Measurements from ENCODE around the gene USP14.

Gene USP14

DNA sequence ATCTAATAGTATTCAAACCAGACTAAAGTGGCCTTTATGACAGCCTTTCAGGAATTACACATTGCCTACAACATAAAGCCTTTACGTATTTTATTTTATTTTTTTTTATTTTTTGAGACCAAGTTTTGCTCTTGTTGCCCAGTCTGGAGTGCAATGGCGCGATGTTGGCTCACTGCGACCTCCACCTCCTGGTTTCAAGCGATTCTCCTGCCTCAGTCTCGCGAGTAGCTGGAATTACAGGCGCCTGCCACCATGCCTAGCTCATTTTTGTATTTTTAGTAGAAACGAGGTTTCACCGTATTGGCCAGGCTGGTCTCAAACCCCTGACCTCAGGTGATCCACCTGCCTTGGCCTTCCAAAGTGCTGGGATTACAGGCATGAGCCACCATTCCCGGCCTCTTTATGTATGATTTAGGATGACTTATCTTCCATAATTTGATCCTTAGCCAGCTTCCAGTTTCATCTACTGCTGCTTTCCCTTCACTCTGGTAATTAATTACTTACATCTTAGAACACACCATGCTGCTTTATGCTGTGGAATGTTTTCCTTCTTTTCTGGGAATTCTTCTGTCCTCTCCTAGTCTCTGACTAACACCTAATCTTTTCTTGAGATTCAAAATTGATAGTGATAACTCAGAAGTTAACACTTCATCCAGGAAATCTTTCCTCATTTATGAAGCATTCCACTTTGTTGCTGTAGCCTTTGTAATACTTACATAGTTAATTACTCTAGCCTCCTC, 2.6 kb downstream of the USP14 start:
- Histone ChIP-seq H3K4me3 (ENCODE audit: low read length) (no peak overlapping the region), H3K27me3 (replicated peaks; ENCODE audit: insufficient read depth, low read length) (no peaks in the 10 kb centered on the region), H3K9ac (ENCODE audit: low read length) (no peak overlapping the region), H3K4me1 (ENCODE audit: low read length) (peaks cover 11% of the 10 kb centered on the region; the same call in 1 of the 2 replicates), H3K79me2 (ENCODE audit: low read length) (peaks cover 76% of the 10 kb centered on the region), H3K4me2 (ENCODE audit: low read depth, low read length) (no peak overlapping the region), H3F3A (ENCODE audit: insufficient read depth, low read length) (peaks cover 3% of the 10 kb centered on the region; the same call in 1 of the 2 replicates), H4K20me1 (ENCODE audit: insufficient read depth, low read length) (peaks cover 17% of the 10 kb centered on the region; the same call in 1 of the 2 replicates), H3K27ac (ENCODE audit: low read length) (no peak overlapping the region), H3K9me2 (replicated peaks; ENCODE audit: insufficient read depth, low read length) (no peaks in the 10 kb centered on the region), H3K9me3 (replicated peaks; ENCODE audit: insufficient read depth, low read length) (no peaks in the 10 kb centered on the region), H3K36me3 (replicated peaks; ENCODE audit: insufficient read depth, low read length) (peaks cover 6% of the 10 kb centered on the region; the same call in 1 of the 2 replicates), H2AFZ (ENCODE audit: low read length) (no peak overlapping the region)
- no peak for DNase-seq
- TF ChIP-seq, protein P1, sequence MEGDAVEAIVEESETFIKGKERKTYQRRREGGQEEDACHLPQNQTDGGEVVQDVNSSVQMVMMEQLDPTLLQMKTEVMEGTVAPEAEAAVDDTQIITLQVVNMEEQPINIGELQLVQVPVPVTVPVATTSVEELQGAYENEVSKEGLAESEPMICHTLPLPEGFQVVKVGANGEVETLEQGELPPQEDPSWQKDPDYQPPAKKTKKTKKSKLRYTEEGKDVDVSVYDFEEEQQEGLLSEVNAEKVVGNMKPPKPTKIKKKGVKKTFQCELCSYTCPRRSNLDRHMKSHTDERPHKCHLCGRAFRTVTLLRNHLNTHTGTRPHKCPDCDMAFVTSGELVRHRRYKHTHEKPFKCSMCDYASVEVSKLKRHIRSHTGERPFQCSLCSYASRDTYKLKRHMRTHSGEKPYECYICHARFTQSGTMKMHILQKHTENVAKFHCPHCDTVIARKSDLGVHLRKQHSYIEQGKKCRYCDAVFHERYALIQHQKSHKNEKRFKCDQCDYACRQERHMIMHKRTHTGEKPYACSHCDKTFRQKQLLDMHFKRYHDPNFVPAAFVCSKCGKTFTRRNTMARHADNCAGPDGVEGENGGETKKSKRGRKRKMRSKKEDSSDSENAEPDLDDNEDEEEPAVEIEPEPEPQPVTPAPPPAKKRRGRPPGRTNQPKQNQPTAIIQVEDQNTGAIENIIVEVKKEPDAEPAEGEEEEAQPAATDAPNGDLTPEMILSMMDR (IDR thresholded peaks at IDR 0.05; ENCODE audit: low read length): no peak
- no peak for TF ChIP-seq EZH2 (optimal IDR thresholded peaks at IDR 0.05; ENCODE audit: low read depth, low read length)
- no peak for TF ChIP-seq EZH2phosphoT487 (IDR thresholded peaks at IDR 0.05; ENCODE audit: low read length)

DNA sequence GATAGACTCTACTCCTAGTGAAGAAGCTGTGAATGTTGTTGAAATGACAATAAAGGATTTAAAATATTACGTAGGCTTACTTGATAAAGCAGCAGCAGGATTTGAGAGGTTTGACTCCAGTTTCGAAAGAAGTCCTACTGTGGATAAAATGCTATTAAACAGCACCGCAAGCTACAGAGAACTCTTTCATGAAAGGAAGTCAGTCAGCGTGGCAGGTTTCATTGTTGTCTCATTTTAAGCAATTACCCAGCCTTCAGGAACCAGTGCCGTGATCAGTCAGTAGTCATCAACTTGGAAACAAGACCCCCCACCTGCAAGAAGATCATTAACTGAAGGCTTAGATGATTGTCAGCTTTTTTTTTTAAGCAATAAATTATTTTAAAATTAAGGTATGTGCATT, 14.0 kb downstream of the USP14 start:
- TF ChIP-seq, protein P1 (IDR thresholded peaks at IDR 0.05; ENCODE audit: low read length): no peak
- TF ChIP-seq EZH2phosphoT487 (IDR thresholded peaks at IDR 0.05; ENCODE audit: low read length) (no peak), EZH2 (optimal IDR thresholded peaks at IDR 0.05; ENCODE audit: low read depth, low read length) (no peak)
- DNase-seq: no peak
- H3F3A ChIP-seq (ENCODE audit: insufficient read depth, low read length): no peaks in the 10 kb centered on the region; the same call in 1 of the 2 replicates
- no peak overlapping the region for H3K4me2 ChIP-seq (ENCODE audit: low read depth, low read length)
- H3K9ac ChIP-seq (ENCODE audit: low read length): no peak overlapping the region
- no peaks in the 10 kb centered on the region for H3K9me2 ChIP-seq (replicated peaks; ENCODE audit: insufficient read depth, low read length)
- H4K20me1 ChIP-seq (ENCODE audit: insufficient read depth, low read length): no peaks in the 10 kb centered on the region; the same call in 1 of the 2 replicates
- peaks cover 4% of the 10 kb centered on the region; the same call in 1 of the 2 replicates for H3K36me3 ChIP-seq (replicated peaks; ENCODE audit: insufficient read depth, low read length)
- no peaks in the 10 kb centered on the region for H3K4me1 ChIP-seq (ENCODE audit: low read length)
- H3K27ac ChIP-seq (ENCODE audit: low read length): no peak overlapping the region
- H3K4me3 ChIP-seq (ENCODE audit: low read length): no peak overlapping the region
- H3K27me3 ChIP-seq (replicated peaks; ENCODE audit: insufficient read depth, low read length): no peaks in the 10 kb centered on the region
- H3K9me3 ChIP-seq (replicated peaks; ENCODE audit: insufficient read depth, low read length): no peaks in the 10 kb centered on the region
- no peak overlapping the region for H2AFZ ChIP-seq (ENCODE audit: low read length)
- peaks cover 37% of the 10 kb centered on the region for H3K79me2 ChIP-seq (ENCODE audit: low read length)

DNA sequence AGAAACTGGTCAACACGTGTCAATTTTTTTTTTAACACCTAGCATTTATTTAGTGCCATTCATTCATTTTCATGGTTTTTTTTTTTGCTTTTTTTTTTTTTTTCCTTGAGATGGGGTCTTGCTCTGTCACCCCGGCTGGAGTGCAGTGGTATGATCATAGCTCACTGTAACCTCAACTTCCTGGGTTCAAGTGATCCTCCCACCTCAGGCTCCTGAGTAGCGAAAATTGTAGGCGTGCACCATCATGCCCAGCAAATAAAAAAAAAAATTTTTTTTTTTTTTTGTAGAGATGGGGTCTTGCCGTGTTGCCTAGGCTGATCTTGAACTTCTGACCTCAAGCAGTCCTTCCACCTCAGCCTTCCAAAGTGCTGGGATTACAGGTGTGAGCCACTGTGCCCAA, 21.1 kb downstream of the USP14 start:
- no peak for DNase-seq
- Histone ChIP-seq H2AFZ (ENCODE audit: low read length) (no peak overlapping the region), H3K27ac (ENCODE audit: low read length) (no peak overlapping the region), H3K9me3 (replicated peaks; ENCODE audit: insufficient read depth, low read length) (no peaks in the 10 kb centered on the region), H3K9ac (ENCODE audit: low read length) (no peak overlapping the region), H3K9me2 (replicated peaks; ENCODE audit: insufficient read depth, low read length) (no peaks in the 10 kb centered on the region), H4K20me1 (ENCODE audit: insufficient read depth, low read length) (no peaks in the 10 kb centered on the region; the same call in 1 of the 2 replicates), H3K27me3 (replicated peaks; ENCODE audit: insufficient read depth, low read length) (no peaks in the 10 kb centered on the region), H3K79me2 (ENCODE audit: low read length) (peaks cover 60% of the 10 kb centered on the region), H3K4me2 (ENCODE audit: low read depth, low read length) (no peak overlapping the region), H3F3A (ENCODE audit: insufficient read depth, low read length) (no peaks in the 10 kb centered on the region; the same call in 1 of the 2 replicates), H3K36me3 (replicated peaks; ENCODE audit: insufficient read depth, low read length) (peaks cover 17% of the 10 kb centered on the region), H3K4me3 (ENCODE audit: low read length) (no peak overlapping the region), H3K4me1 (ENCODE audit: low read length) (no peaks in the 10 kb centered on the region)
- TF ChIP-seq EZH2 (optimal IDR thresholded peaks at IDR 0.05; ENCODE audit: low read depth, low read length) (no peak), EZH2phosphoT487 (IDR thresholded peaks at IDR 0.05; ENCODE audit: low read length) (no peak)
- TF ChIP-seq, protein P1 (IDR thresholded peaks at IDR 0.05; ENCODE audit: low read length): no peak
